ENCODE data around the gene ARID1B.

ARID1B gene

GRCh38 chr6:156878681-156879080 lies 101.5 kb downstream of the ARID1B start:
- no peaks in the 10 kb centered on the region for H3K27me3 ChIP-seq (ENCODE audit: insufficient read depth, low read length)
- no peak overlapping the region for H2AFZ ChIP-seq (ENCODE audit: low read depth, low read length)
- H3K4me3 ChIP-seq (ENCODE audit: low read length) = no peak overlapping the region
- H3K4me1 ChIP-seq (ENCODE audit: insufficient read depth, low read length) = peaks cover 6% of the 10 kb centered on the region
- peaks cover 2% of the 10 kb centered on the region for H3K9me3 ChIP-seq (ENCODE audit: low read length)
- H3K36me3 ChIP-seq (ENCODE audit: insufficient read depth, low read length) = peaks cover 5% of the 10 kb centered on the region

- Histone ChIP-seq H3K36me3 (ENCODE audit: insufficient read depth, low read length) (peaks cover 4% of the 10 kb centered on the region), H3K4me1 (ENCODE audit: insufficient read depth, low read length) (peaks cover 6% of the 10 kb centered on the region), H2AFZ (ENCODE audit: low read depth, low read length) (no peak overlapping the region), H3K4me3 (ENCODE audit: low read length) (no peak overlapping the region), H3K27me3 (ENCODE audit: insufficient read depth, low read length) (no peaks in the 10 kb centered on the region), H3K9me3 (ENCODE audit: low read length) (peaks cover 2% of the 10 kb centered on the region)
These were observed 102.0 kb downstream of the ARID1B start for GRCh38 chr6:156879186-156879585.

GRCh38 chr6:156879591-156879990 lies 102.4 kb downstream of the ARID1B start:
- Histone ChIP-seq H3K36me3 (ENCODE audit: insufficient read depth, low read length) (peaks cover under 1% of the 10 kb centered on the region), H3K4me3 (ENCODE audit: low read length) (no peak overlapping the region), H3K4me1 (ENCODE audit: insufficient read depth, low read length) (peaks cover 6% of the 10 kb centered on the region), H2AFZ (ENCODE audit: low read depth, low read length) (no peak overlapping the region), H3K27me3 (ENCODE audit: insufficient read depth, low read length) (no peaks in the 10 kb centered on the region), H3K9me3 (ENCODE audit: low read length) (peaks cover 2% of the 10 kb centered on the region)

- Histone ChIP-seq H3K36me3 (ENCODE audit: insufficient read depth, low read length) (no peaks in the 10 kb centered on the region), H3K27me3 (ENCODE audit: insufficient read depth, low read length) (no peaks in the 10 kb centered on the region)
These were observed 103.7 kb downstream of the ARID1B start for GRCh38 chr6:156880913-156881312.

GRCh38 chr6:156881687-156882629 lies 104.8 kb downstream of the ARID1B start:
- Histone ChIP-seq H3K27me3 (ENCODE audit: insufficient read depth, low read length) (no peaks in the 10 kb centered on the region), H3K4me3 (ENCODE audit: low read length) (no peak overlapping the region), H3K36me3 (ENCODE audit: insufficient read depth, low read length) (no peaks in the 10 kb centered on the region), H2AFZ (ENCODE audit: low read depth, low read length) (no peak overlapping the region), H3K4me1 (ENCODE audit: insufficient read depth, low read length) (peaks cover 5% of the 10 kb centered on the region), H3K9me3 (ENCODE audit: low read length) (peaks cover 2% of the 10 kb centered on the region)

More at GRCh38 chr6:156880913-156881312, 103.7 kb downstream of the ARID1B start:
- H2AFZ ChIP-seq (ENCODE audit: low read depth, low read length) = no peak overlapping the region
- H3K4me3 ChIP-seq (ENCODE audit: low read length) = no peak overlapping the region
- H3K9me3 ChIP-seq (ENCODE audit: low read length) = peaks cover 2% of the 10 kb centered on the region
- no peaks in the 10 kb centered on the region for H3K4me1 ChIP-seq (ENCODE audit: insufficient read depth, low read length)

- H3K4me3 ChIP-seq (ENCODE audit: low read length) = no peak overlapping the region
- peaks cover 22% of the 10 kb centered on the region for H3K4me1 ChIP-seq (ENCODE audit: insufficient read depth, low read length)
- H2AFZ ChIP-seq (ENCODE audit: low read depth, low read length) = no peak overlapping the region
- peaks cover 2% of the 10 kb centered on the region for H3K9me3 ChIP-seq (ENCODE audit: low read length)
- H3K36me3 ChIP-seq (ENCODE audit: insufficient read depth, low read length) = no peaks in the 10 kb centered on the region
- no peaks in the 10 kb centered on the region for H3K27me3 ChIP-seq (ENCODE audit: insufficient read depth, low read length)
These were observed 106.5 kb downstream of the ARID1B start for GRCh38 chr6:156883497-156884252.

GRCh38 chr6:156884306-156884705 lies 107.1 kb downstream of the ARID1B start:
- Histone ChIP-seq H3K4me1 (ENCODE audit: insufficient read depth, low read length) (peaks cover 26% of the 10 kb centered on the region), H3K36me3 (ENCODE audit: insufficient read depth, low read length) (no peaks in the 10 kb centered on the region), H3K4me3 (ENCODE audit: low read length) (no peak overlapping the region), H2AFZ (ENCODE audit: low read depth, low read length) (no peak overlapping the region), H3K9me3 (ENCODE audit: low read length) (peaks cover 2% of the 10 kb centered on the region), H3K27me3 (ENCODE audit: insufficient read depth, low read length) (no peaks in the 10 kb centered on the region)

GRCh38 chr6:156885562-156885961 lies 108.4 kb downstream of the ARID1B start:
- Histone ChIP-seq H3K4me3 (ENCODE audit: low read length) (no peak overlapping the region), H3K4me1 (ENCODE audit: insufficient read depth, low read length) (peaks cover 29% of the 10 kb centered on the region), H3K36me3 (ENCODE audit: insufficient read depth, low read length) (no peaks in the 10 kb centered on the region), H3K9me3 (ENCODE audit: low read length) (peaks cover 2% of the 10 kb centered on the region), H2AFZ (ENCODE audit: low read depth, low read length) (no peak overlapping the region), H3K27me3 (ENCODE audit: insufficient read depth, low read length) (no peaks in the 10 kb centered on the region)

- H2AFZ ChIP-seq (ENCODE audit: low read depth, low read length) = no peak overlapping the region
- H3K4me1 ChIP-seq (ENCODE audit: insufficient read depth, low read length) = peaks cover 29% of the 10 kb centered on the region
- no peaks in the 10 kb centered on the region for H3K36me3 ChIP-seq (ENCODE audit: insufficient read depth, low read length)
- peaks cover 2% of the 10 kb centered on the region for H3K9me3 ChIP-seq (ENCODE audit: low read length)
- H3K27me3 ChIP-seq (ENCODE audit: insufficient read depth, low read length) = no peaks in the 10 kb centered on the region
- no peak overlapping the region for H3K4me3 ChIP-seq (ENCODE audit: low read length)
These were observed 109.2 kb downstream of the ARID1B start for GRCh38 chr6:156886409-156886808.

GRCh38 chr6:156887623-156888269 lies 110.6 kb downstream of the ARID1B start:
- Histone ChIP-seq H3K4me1 (ENCODE audit: insufficient read depth, low read length) (peaks cover 29% of the 10 kb centered on the region), H2AFZ (ENCODE audit: low read depth, low read length) (no peak overlapping the region), H3K9me3 (ENCODE audit: low read length) (peaks cover 2% of the 10 kb centered on the region), H3K36me3 (ENCODE audit: insufficient read depth, low read length) (no peaks in the 10 kb centered on the region), H3K4me3 (ENCODE audit: low read length) (no peak overlapping the region), H3K27me3 (ENCODE audit: insufficient read depth, low read length) (no peaks in the 10 kb centered on the region)

- peaks cover 29% of the 10 kb centered on the region for H3K4me1 ChIP-seq (ENCODE audit: insufficient read depth, low read length)
- H3K9me3 ChIP-seq (ENCODE audit: low read length) = no peaks in the 10 kb centered on the region
- no peaks in the 10 kb centered on the region for H3K27me3 ChIP-seq (ENCODE audit: insufficient read depth, low read length)
- H3K4me3 ChIP-seq (ENCODE audit: low read length) = no peak overlapping the region
- H2AFZ ChIP-seq (ENCODE audit: low read depth, low read length) = no peak overlapping the region
- H3K36me3 ChIP-seq (ENCODE audit: insufficient read depth, low read length) = no peaks in the 10 kb centered on the region
These were observed 112.3 kb downstream of the ARID1B start for GRCh38 chr6:156889469-156889868.

- H3K4me1 ChIP-seq (ENCODE audit: insufficient read depth, low read length) = peaks cover 29% of the 10 kb centered on the region
- H3K9me3 ChIP-seq (ENCODE audit: low read length) = no peaks in the 10 kb centered on the region
- H3K36me3 ChIP-seq (ENCODE audit: insufficient read depth, low read length) = no peaks in the 10 kb centered on the region
- no peak overlapping the region for H2AFZ ChIP-seq (ENCODE audit: low read depth, low read length)
- no peak overlapping the region for H3K4me3 ChIP-seq (ENCODE audit: low read length)
- no peaks in the 10 kb centered on the region for H3K27me3 ChIP-seq (ENCODE audit: insufficient read depth, low read length)
These were observed 112.8 kb downstream of the ARID1B start for GRCh38 chr6:156889986-156890385.
